DMS53 (cell line): ENCODE results near the gene GLO1.

Experiments
- DNase-seq: peaks from one replicate; lab custom pipeline; 2025; lab: John Stamatoyannopoulos, UW

The GLO1 gene

DNA sequence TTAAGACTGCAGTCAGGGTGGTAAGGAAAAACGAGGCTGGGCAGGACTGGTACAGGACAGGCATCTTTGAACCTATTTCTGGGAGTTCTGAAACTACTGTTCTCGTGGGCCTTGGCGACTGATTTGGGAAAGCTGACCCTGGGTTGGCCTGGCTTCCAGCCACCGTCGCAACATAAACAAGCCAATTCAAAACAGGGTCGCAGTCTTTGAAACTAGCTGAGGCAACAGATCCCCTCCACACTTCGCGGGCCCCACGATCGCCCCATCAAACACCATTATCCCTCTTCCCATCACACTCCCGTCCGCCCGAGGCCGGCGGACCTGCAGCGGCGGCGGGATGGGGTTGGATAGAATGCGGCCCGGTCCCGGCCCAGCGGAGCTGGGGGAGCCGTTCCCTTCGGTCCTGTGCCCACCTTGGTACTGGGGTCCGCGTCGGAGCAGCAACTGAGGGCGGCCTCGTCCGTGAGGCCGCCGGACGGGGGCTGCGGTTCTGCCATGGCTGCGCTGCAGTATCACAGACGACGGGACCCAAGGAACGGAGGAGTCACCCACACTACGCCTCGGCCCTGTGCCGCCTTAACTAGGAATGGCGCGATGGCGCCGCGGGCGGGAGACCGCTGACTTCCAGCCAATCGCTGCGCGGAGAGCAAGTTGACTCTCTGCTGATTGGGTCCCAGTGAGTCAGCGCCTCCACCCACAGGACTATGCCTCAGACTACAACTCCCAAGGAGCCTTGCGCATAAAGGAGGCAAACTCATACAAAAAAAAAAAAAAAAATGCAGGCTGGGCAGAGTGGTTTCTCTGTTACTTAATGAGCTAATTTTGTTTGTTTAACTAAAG is at the start of gene GLO1:
Gene GLO1 (minus strand): TSS at position 588 of the 840 bp plus-strand sequence. CDS start 91 bp downstream, at position 497.
- peak; percentile 99 for DNase-seq

GRCh38 chr6:38750968-38751615 is 48.1 kb upstream of the GLO1 start:
- no peak for DNase-seq

- DNase-seq = no peak
Measured at GRCh38 chr6:38749473-38749872, 46.5 kb upstream of the GLO1 start.

DNA sequence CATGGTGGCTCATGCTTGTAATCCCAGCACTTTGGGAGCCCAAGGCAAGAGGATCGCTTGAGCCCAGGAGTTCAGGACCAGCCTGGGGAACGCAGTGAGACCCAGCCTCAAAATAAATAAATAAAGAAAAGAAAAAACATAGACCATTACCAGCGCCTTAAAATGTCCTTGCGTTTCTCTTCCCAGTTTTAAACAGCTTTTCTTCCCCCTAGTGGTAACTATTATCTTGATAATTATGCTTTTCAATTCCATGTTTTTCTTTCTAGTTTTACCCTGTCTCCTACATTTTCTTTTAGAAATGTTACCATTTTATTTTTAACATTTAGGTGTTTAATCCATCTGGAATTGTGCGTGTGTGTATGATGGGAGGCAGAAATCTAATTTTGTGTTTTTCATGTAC is 36.6 kb upstream of the GLO1 start:
- DNase-seq = no peak

DNA sequence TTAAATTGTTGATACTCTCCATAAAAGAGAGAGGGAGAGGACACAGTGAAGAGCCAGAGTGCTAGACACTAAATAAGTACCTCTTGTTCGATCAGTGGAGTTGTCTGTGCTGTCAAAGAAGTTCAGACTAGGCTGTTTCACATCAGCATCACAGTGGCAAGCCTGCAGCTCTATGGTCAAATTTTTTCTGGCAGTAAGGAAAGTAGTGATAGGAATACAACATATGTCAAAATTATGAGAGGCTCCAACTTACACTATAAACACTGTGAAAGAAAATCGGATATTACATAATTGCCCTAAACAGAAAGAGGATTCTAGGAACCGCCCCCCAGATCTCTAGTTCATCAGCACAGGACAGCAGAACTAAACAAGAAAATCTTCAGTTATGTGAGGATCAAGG is 35.3 kb upstream of the GLO1 start:
- no peak for DNase-seq

DNA sequence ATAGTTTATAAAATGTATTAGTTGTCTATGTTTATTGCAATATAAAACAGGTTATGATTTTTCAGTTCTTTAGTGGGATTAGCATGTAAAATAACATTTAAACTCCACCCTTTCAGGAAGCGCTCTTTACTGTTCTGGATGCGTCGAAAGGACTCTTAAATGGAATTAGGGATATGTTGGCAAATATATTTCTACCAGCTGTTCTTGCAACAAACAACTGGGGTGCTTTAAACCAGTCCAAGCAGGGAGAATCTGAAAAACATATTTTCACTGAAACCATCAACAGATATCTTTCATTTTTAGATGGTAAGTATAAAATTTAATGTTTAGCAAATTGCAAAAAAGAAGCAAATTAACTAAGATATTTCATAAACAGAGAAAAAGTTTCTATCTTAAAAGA is 34.0 kb upstream of the GLO1 start:
- no peak for DNase-seq

GRCh38 chr6:38730140-38730862 is 27.4 kb upstream of the GLO1 start:
- no peak for DNase-seq

DNA sequence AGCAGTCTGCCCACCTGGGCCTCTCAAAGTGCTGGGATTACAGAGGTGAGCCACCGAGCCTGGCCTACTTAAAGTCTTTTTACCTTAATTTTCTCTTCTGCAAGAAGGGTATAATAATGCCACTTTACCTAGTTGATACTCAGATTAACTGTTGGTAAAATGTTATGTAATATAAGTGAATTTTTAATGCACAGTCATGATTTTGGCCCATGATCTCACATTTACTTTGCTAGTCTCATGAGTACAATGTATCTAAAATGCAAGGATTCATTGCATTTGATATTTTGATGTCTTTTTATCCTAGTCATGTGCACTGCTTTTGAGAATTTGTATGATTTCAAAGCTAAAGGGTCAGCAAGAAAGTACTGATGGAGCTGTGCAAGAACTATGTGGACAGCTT is 25.3 kb upstream of the GLO1 start:
- DNase-seq = no peak

DNA sequence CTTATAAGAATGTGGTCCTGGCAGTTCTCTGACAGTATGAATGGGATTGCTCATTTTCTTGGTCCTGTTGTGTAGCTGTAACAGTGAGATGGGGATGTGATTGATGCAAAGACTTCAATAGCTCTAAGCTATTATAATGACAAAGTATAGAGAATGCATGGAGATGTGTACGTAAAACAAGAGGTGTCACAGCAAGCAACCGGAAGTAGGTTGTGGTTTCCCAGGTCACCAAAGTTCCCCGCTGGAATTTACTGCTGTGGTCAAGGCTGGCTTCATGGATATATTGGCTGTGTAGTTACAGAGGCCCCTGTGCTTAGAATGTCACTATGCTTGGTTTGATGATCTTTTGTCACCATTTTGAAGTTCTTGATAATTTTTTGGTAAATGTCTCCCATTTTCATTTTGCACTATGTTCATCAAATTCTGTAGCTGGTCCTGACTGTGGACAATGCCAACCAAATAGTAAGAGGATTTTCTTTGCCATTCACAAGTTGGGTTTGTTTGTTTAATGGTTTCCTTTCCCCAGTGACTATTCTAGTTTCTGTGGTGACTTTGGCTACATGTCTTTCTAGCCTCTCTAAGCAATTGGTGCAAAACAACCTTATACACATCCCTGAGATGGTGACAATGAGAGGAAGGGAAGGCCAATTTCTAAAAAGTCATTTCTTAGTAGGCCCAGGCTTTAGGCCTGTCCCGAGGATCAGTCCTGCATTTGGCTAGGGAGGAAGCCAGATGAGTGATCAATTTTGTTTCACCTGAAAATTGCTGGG is 22.7 kb upstream of the GLO1 start:
- no peak for DNase-seq

DNA sequence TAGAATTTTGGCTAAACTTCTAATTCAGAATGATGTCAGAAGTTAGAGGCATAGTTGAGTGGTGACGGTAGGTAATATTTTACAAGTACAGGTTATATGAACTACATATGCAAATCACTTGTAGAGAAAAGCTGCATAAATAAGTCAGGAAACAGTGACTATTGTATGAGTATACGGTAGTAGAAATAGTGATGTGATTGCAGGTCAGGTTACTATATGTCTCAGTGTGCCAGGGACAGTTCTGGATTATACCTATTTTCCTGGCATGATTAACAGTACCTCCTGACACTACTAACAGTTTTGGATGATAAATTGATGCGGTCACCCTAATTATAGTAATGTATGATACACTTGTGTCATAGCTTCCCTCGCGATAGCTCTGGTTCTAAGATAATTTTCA is 21.4 kb upstream of the GLO1 start:
- no peak for DNase-seq

GRCh38 chr6:38723783-38724182 is 20.8 kb upstream of the GLO1 start:
- DNase-seq = no peak

GRCh38 chr6:38722727-38723334 is 19.9 kb upstream of the GLO1 start:
- no peak for DNase-seq

DNA sequence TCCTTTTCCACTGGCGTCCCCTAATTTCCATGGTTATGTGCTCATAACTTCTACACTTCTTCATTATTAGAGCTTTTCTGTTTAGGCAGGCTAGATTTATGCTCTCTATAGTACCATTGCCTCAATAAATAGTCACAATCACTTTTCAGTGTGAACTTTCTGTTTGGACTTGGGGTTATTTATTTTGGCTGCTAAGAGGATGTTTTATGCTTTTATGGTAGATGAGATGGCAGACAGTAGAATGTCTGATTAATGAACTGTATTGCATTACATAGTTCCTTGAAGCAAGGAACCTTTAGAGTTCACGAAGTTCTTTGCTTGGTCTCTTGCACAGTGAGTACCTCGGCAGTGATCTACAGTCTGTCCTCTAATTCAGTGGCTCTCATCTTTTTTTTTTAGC is 19.1 kb upstream of the GLO1 start:
- DNase-seq = no peak

GRCh38 chr6:38720295-38720694 is 17.4 kb upstream of the GLO1 start:
- peak; percentile 35 for DNase-seq

- no peak for DNase-seq
Measured at GRCh38 chr6:38719358-38719757, 16.4 kb upstream of the GLO1 start.

DNA sequence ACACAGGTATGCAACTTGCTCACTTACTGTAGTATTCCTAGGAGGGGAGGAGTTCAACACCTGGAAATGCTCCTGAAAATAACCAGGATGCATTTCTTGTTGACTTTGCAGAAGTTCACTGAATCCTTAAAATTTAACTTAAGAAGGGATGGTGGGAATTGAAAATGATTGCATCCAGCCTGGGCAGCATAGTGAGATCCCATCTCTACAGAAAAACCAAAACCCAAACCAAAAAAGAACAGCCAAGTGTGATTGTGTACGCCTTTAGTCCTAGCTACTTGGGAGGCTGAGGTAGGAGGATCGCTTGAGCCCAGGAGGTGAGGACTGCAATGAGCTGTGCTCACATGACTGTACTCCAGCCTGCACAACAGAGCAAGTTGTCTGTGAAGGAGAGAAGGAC is 13.9 kb upstream of the GLO1 start:
- no peak for DNase-seq

- DNase-seq = no peak
Measured at GRCh38 chr6:38715016-38715689, 12.2 kb upstream of the GLO1 start, which contains the start of gene DNAH8. DNAH8 (plus strand) TSS chr6:38715311; CDS start chr6:38722810, 7,499 bp downstream.

- DNase-seq = no peak
Measured at GRCh38 chr6:38714239-38715015, 11.5 kb upstream of the GLO1 start.

DNA sequence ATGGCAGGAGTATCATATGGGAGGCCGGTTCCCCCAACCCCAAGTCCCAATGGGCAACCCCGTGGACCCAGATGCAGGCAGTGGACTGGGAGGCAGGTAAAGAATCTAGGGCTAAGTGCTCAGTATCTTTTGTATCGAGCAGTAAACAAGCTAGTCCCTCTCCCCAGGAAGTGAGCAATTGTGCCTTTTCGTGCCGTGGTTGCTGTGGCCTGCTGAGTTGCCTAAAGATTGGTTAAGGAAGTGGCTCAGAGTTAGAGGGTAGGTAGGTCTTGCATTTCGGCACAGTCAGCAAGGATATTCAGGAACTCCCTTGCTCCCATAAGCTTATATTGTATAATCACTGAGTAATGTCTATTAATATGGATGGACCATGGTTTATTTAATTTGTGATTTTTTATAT is 10.9 kb upstream of the GLO1 start:
- DNase-seq = no peak

GRCh38 chr6:38708496-38708895 is 5.6 kb upstream of the GLO1 start:
- DNase-seq = peak; percentile 6
